Activated gamma-delta T cell treated with Interleukin-2 at 50 U/mL for 16 hours (primary cell): ENCODE results near the gene GRK6.

Source experiments
- DNase-seq: peaks from one replicate; pipeline ENCODE4 v3.0.0-alpha.2; 2020

Gene GRK6

DNA sequence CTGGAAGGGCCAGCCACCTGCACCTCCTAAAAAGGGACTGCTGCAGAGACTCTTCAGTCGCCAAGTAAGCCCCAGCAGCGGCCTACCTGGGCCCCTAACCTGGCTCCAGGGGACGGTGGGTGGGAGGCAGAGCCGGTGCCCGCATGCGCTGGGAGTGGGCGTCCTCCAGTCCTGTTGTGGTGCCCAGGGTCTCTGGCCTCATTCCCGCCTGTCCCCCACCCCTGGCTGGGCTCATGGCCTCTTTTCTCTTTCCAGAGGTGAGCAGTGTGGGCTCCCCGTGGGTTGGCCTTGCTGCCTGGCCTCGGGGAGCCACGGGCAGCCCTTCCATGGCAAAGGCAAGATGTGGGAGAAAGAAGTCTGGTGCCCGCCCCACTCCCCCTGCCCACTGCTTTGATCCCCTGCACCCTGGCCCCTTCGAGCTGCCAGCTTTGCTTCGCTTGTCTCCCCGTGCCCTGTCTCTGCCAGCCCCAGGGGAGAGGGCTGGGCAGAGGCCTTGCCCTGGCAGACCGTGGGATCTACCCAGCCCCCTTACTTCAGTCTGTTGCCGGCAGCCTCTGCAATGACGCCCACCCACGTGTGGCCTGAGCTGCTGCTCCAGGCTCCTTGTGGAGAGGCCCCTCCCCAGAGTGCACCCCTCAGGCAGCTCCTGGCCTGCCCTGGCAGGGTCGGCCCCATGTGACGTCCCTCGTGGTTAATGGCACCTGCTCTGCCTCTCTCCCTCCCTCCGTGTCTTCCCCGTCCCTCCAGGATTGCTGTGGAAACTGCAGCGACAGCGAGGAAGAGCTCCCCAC lies 14.7 kb downstream of the GRK6 start:
- DNase-seq = no peak

DNA sequence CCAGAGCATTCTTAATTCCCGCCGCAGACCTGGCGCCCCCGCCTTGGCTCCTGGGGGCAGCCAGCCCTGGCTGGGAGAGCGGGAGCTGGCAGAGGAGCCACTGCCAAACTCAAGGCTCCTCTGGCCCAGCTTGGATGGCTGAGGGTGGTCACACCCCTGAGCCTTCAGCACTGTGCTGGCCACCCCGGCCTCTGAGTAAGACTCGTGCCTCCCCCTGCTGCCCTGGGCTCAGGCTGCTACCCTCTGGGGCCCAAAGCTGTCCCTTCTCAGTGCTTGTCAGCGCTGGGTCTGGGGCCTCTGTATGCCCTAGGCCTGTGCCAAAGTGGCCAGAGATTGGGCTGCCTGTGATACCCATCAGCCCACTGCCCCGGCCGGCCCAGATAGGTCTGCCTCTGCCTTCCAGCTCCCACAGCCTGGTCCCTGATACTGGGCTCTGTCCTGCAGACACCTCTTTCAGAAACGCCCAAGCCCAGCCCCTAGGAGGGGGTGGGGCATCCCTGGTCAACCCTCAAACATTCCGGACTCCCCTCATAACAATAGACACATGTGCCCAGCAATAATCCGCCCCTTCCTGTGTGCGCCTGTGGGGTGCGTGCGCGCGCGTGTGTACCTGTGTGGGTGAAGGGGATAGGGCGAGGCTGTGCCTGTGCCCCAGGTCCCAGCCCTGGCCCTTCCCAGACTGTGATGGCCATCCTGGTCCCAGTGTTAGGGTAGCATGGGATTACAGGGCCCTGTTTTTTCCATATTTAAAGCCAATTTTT lies 15.8 kb downstream of the GRK6 start:
- DNase-seq = no peak

- DNase-seq = no peak
These were observed 16.9 kb downstream of the GRK6 start for GRCh38 chr5:177443144-177443983.

DNA sequence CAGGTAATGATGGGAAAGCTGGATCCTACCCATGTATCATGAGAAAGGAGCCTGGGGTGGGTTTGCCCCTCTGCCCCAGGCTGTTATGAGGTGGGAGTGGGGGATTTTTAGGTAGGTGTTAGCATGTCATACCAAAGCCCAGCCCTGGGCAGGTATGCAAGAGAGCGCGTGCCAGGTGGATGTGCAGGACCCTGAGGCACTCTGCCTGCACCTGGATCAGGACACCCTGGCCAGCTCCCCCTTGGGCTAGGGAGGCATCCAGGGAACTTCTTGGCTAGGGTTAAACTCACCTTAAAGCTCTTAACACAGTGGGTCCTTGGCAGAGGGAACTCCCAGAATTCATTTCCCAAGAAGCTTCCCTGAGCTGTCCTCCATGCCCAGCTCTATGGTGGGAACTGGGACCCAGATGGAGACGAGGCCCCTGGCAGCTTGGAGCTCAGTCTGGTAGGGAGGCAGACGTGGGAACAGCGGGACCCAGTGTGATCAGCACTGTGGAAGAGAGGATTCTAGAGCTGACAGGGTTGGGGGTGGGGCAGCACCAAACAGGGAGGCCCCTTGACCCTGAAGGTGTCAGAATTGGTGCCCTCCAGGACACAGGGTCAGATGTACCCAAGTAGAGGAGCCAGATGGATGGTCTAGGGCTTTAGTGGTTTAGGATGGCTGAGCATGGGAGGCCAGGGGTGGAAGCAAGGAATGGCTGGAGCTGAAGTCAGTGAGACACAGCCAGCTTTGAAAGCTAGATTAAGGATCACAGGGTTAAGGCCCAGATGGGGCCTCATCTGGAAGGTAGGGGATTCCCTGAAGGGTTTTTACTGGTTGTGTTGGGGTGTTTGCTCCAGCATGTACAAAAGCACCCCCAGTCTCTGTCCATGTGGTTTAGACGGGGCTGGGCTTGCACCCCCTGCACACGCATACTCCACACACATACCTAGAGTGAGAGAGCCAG lies 17.9 kb downstream of the GRK6 start:
- DNase-seq = no peak

DNA sequence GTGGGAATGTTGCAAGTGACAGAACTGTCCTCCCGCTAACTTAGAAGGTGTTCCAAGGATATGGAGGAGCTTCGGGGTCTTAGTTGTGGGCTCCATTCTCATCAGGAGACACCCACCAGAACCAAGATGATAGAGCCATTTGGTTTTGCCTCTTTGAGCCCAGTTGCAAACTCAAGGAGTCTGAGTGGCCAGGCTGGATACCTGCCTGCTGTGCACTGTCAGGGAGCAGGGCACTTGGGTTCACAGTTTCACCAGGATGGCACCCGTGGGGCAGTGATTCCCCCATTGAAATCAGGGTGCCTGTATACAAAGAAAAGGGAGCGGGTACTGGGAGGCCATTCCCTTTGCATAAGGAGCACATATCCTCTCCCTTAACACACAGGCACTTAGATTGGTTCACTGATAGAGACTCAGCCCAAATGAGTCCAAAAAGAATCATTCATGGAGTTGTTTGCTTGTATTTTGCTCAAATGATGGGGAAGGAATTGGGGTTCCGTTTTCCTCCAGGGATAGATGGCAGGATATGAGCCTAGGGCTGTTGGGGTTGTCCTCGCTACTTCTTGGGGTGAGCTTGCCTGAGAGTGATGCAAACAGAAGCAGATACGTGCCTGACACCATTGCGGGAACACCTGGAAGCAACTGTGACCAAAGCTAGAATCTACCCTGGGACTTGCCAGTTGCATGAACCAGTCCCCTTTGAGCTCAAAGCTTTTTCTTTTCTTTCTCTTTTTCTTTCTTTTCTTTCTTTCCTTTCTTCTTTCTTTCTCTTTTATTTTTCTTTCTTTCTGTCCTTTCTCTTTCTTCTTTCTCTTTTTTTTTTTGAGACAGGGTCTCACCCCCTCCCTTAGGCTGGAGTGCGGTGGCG lies 18.8 kb downstream of the GRK6 start:
- DNase-seq = no peak

GRCh38 chr5:177445917-177446199 lies 19.4 kb downstream of the GRK6 start:
- no peak for DNase-seq

GRCh38 chr5:177446200-177447065 lies 20.0 kb downstream of the GRK6 start, which contains the start of gene PRR7:
PRR7 (plus strand) TSS chr5:177446814; CDS start chr5:177455068, 8,254 bp downstream.
- DNase-seq = peak; percentile 70

- DNase-seq = peak; percentile 68
These were observed 20.7 kb downstream of the GRK6 start for GRCh38 chr5:177447066-177447610.

GRCh38 chr5:177447611-177448243 lies 21.3 kb downstream of the GRK6 start:
- no peak for DNase-seq

DNA sequence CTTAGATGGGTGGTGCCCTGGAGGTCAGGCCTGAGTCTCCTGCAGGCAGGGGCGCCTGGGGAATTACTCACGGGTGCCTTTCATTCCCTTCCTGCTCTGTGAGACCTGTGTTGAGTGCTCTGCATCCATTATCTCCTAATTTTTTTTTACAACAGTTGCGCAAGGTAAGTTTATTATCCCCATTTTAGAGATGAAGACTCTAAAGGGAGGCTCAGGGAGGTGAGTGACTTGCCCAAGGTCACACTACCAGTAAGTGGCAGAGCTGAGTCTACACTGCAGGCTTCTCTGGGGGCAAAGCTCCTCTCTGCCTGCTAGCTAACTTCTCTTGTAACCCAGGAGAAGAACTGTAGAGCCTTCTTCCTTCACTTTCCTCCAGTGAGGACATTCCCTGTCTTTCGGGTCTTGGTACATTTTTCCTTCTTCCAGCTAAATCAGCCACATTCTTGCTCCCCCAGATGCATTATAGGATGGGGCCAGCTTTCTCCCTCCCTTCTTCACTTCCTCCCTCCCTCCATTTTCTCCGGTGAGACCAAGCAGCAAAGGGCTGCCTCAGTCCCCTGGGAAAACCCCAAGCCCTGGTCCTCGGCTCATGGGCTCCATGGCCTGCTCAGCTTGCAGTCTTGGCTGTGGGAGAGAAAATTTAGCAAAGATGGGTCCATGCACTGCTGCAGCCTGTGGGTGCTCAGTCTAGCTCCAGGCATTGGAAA lies 21.9 kb downstream of the GRK6 start:
- DNase-seq = no peak

GRCh38 chr5:177449140-177450061 lies 22.9 kb downstream of the GRK6 start:
- DNase-seq = no peak

- DNase-seq = no peak
These were observed 24.4 kb downstream of the GRK6 start for GRCh38 chr5:177450667-177451424.

- no peak for DNase-seq
These were observed 26.5 kb downstream of the GRK6 start for GRCh38 chr5:177452688-177453638.

DNA sequence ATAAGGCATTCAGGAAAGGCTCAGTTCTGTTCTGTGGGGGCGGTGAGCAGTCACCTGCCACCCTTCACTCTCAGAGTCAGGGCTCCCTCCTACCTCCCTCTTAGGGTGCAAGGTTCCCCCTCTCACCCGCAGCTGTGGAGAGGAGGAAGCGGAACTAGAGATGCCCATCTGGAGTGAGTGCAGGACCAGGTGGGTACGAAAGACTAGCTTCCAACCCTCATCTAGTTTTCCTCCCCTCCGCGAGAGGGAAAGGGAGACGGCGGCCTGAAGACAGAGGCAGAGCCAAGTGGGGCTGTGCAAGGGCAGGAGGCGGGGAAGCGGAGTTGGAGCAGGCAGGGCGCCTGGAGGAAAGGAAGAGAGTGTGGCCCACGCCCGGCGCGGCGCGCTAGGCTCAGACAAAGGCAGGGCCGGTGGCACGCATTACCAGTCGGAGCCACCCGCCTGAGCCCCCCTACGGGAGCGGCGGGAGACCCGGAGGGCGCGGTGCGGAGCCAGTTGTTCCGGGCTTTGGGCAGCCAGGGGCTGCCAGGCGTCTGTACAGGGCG lies 27.4 kb downstream of the GRK6 start:
- no peak for DNase-seq

DNA sequence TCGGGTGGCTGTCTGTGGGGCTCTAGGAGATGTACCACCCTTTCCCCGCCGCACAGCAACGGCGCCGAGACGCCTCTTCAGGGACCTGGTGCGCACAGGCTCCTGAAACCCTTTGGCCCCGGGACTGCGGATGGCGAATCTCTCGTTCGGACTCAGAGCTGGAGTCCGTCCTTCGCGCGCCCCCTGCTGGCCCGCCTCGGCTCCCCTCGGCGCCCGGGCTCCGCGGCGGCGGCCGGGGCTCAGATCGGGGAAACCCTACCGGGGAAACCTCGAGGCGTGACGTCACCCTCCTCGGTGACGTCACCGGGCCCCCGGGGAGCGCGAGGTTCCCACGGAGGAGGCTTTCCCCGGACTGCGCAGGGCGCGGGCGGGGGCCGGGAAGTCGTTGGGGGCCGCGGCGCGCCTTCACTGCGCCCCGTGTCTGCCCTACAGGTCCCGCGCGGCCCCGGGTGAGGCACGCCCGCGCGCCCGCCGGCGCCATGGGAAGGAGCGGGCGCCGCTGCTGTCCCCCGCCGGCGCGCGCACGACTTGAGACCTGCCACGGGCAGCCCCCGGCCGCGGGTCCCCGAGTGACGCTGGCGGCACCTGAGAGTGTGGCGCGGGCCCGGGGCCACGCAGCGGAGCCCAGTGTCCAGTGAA lies 28.0 kb downstream of the GRK6 start:
- peak; percentile 94 for DNase-seq
